ENCODE results near the gene PITPNM2. TPM values are rescaled to one million over a fixed set of nuclear protein-coding genes. Genes with fewer than 3 reads are reported as not detected.

PITPNM2 gene
- total and polyA plus RNA-seq, 2 experiments from 2014 or later = 0.82 to 3.0 TPM

DNA sequence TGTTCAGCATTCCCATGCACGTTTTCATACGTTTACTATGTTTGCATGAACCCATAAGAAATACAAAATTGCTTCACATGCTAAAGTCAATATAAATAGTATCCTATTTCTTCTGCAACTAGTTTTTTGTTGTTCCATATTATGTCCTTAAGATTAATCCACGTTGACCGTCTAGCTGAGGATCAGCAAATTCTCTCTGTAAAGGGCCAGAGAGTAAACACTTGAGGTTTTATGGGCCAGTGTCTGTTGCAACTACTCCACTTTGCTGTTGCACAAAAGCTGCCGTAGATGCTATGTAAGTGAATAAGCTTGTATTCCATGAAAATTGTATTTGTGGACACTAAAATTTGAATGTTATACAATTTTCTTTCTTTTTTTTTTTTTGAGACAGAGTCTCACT lies 21.1 kb upstream of the PITPNM2 start:
- Histone ChIP-seq H3K36me3 (ENCODE audit: insufficient read depth) (peaks cover 13% of the 10 kb centered on the region; the same call in 1 of the 2 replicates), H3F3A (replicated peaks; ENCODE audit: low read depth) (no peaks in the 10 kb centered on the region), H3K27me3 (ENCODE audit: insufficient read depth) (no peaks in the 10 kb centered on the region), H3K27ac (ENCODE audit: low read depth) (no peak overlapping the region), H3K4me2 (no peak overlapping the region), H2AFZ (no peak overlapping the region), H3K4me1 (ENCODE audit: insufficient read depth) (no peaks in the 10 kb centered on the region), H3K79me2 (replicated peaks; ENCODE audit: insufficient read depth) (no peaks in the 10 kb centered on the region), H3K9me2 (ENCODE audit: insufficient read depth) (no peaks in the 10 kb centered on the region), H3K4me3 (no peak overlapping the region), H4K20me1 (replicated peaks; ENCODE audit: insufficient read depth) (peaks cover 7% of the 10 kb centered on the region; the same call in 1 of the 2 replicates)
- Mint-ChIP-seq H3K4me3 (no peak overlapping the region), H3K9me3 (no peaks in the 10 kb centered on the region), H3K27ac (no peak overlapping the region), H3K36me3 (ENCODE audit: low read depth) (peaks cover 25% of the 10 kb centered on the region), H3K4me1 (peaks cover 9% of the 10 kb centered on the region), H3K27me3 (ENCODE audit: insufficient read depth, low read depth, poor library complexity) (no peaks in the 10 kb centered on the region)
- ATAC-seq (no peak), DNase-seq (ENCODE audit: low spot score) (no peak)
- no peak for TF ChIP-seq JUNB (IDR thresholded peaks at IDR 0.05; ENCODE audit: unreplicated experiment)
- TF ChIP-seq, protein P1, sequence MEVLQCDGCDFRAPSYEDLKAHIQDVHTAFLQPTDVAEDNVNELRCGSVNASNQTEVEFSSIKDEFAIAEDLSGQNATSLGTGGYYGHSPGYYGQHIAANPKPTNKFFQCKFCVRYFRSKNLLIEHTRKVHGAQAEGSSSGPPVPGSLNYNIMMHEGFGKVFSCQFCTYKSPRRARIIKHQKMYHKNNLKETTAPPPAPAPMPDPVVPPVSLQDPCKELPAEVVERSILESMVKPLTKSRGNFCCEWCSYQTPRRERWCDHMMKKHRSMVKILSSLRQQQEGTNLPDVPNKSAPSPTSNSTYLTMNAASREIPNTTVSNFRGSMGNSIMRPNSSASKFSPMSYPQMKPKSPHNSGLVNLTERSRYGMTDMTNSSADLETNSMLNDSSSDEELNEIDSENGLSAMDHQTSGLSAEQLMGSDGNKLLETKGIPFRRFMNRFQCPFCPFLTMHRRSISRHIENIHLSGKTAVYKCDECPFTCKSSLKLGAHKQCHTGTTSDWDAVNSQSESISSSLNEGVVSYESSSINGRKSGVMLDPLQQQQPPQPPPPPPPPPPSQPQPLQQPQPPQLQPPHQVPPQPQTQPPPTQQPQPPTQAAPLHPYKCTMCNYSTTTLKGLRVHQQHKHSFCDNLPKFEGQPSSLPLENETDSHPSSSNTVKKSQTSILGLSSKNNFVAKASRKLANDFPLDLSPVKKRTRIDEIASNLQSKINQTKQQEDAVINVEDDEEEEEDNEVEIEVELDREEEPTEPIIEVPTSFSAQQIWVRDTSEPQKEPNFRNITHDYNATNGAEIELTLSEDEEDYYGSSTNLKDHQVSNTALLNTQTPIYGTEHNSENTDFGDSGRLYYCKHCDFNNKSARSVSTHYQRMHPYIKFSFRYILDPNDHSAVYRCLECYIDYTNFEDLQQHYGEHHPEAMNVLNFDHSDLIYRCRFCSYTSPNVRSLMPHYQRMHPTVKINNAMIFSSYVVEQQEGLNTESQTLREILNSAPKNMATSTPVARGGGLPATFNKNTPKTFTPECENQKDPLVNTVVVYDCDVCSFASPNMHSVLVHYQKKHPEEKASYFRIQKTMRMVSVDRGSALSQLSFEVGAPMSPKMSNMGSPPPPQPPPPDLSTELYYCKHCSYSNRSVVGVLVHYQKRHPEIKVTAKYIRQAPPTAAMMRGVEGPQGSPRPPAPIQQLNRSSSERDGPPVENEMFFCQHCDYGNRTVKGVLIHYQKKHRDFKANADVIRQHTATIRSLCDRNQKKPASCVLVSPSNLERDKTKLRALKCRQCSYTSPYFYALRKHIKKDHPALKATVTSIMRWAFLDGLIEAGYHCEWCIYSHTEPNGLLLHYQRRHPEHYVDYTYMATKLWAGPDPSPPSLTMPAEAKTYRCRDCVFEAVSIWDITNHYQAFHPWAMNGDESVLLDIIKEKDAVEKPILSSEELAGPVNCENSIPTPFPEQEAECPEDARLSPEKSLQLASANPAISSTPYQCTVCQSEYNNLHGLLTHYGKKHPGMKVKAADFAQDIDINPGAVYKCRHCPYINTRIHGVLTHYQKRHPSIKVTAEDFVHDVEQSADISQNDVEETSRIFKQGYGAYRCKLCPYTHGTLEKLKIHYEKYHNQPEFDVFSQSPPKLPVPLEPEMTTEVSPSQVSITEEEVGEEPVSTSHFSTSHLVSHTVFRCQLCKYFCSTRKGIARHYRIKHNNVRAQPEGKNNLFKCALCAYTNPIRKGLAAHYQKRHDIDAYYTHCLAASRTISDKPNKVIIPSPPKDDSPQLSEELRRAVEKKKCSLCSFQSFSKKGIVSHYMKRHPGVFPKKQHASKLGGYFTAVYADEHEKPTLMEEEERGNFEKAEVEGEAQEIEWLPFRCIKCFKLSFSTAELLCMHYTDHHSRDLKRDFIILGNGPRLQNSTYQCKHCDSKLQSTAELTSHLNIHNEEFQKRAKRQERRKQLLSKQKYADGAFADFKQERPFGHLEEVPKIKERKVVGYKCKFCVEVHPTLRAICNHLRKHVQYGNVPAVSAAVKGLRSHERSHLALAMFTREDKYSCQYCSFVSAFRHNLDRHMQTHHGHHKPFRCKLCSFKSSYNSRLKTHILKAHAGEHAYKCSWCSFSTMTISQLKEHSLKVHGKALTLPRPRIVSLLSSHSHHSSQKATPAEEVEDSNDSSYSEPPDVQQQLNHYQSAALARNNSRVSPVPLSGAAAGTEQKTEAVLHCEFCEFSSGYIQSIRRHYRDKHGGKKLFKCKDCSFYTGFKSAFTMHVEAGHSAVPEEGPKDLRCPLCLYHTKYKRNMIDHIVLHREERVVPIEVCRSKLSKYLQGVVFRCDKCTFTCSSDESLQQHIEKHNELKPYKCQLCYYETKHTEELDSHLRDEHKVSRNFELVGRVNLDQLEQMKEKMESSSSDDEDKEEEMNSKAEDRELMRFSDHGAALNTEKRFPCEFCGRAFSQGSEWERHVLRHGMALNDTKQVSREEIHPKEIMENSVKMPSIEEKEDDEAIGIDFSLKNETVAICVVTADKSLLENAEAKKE (CRISPR knock-in tag; IDR thresholded peaks at IDR 0.05) = no peak
- TF ChIP-seq, protein P2, sequence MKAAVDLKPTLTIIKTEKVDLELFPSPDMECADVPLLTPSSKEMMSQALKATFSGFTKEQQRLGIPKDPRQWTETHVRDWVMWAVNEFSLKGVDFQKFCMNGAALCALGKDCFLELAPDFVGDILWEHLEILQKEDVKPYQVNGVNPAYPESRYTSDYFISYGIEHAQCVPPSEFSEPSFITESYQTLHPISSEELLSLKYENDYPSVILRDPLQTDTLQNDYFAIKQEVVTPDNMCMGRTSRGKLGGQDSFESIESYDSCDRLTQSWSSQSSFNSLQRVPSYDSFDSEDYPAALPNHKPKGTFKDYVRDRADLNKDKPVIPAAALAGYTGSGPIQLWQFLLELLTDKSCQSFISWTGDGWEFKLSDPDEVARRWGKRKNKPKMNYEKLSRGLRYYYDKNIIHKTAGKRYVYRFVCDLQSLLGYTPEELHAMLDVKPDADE (IDR thresholded peaks at IDR 0.05) = no peak
- TF ChIP-seq POLR2AphosphoS5 (IDR thresholded peaks at IDR 0.05; ENCODE audit: low read depth) = no peak
- TF ChIP-seq, protein P3, sequence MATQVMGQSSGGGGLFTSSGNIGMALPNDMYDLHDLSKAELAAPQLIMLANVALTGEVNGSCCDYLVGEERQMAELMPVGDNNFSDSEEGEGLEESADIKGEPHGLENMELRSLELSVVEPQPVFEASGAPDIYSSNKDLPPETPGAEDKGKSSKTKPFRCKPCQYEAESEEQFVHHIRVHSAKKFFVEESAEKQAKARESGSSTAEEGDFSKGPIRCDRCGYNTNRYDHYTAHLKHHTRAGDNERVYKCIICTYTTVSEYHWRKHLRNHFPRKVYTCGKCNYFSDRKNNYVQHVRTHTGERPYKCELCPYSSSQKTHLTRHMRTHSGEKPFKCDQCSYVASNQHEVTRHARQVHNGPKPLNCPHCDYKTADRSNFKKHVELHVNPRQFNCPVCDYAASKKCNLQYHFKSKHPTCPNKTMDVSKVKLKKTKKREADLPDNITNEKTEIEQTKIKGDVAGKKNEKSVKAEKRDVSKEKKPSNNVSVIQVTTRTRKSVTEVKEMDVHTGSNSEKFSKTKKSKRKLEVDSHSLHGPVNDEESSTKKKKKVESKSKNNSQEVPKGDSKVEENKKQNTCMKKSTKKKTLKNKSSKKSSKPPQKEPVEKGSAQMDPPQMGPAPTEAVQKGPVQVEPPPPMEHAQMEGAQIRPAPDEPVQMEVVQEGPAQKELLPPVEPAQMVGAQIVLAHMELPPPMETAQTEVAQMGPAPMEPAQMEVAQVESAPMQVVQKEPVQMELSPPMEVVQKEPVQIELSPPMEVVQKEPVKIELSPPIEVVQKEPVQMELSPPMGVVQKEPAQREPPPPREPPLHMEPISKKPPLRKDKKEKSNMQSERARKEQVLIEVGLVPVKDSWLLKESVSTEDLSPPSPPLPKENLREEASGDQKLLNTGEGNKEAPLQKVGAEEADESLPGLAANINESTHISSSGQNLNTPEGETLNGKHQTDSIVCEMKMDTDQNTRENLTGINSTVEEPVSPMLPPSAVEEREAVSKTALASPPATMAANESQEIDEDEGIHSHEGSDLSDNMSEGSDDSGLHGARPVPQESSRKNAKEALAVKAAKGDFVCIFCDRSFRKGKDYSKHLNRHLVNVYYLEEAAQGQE (IDR thresholded peaks at IDR 0.05; ENCODE audit: unreplicated experiment) = no peak
- TF ChIP-seq, protein P4, sequence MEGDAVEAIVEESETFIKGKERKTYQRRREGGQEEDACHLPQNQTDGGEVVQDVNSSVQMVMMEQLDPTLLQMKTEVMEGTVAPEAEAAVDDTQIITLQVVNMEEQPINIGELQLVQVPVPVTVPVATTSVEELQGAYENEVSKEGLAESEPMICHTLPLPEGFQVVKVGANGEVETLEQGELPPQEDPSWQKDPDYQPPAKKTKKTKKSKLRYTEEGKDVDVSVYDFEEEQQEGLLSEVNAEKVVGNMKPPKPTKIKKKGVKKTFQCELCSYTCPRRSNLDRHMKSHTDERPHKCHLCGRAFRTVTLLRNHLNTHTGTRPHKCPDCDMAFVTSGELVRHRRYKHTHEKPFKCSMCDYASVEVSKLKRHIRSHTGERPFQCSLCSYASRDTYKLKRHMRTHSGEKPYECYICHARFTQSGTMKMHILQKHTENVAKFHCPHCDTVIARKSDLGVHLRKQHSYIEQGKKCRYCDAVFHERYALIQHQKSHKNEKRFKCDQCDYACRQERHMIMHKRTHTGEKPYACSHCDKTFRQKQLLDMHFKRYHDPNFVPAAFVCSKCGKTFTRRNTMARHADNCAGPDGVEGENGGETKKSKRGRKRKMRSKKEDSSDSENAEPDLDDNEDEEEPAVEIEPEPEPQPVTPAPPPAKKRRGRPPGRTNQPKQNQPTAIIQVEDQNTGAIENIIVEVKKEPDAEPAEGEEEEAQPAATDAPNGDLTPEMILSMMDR (conservative IDR thresholded peaks at IDR 0.05; ENCODE audit: low read depth in 2 of 2) = no peak
- TF ChIP-seq NANOG (IDR thresholded peaks at IDR 0.05; ENCODE audit: borderline replicate concordance) = no peak
- TF ChIP-seq EZH2phosphoT487 (IDR thresholded peaks at IDR 0.05; ENCODE audit: unreplicated experiment) = no peak
- no peak for TF ChIP-seq CREB1 (CRISPR knock-in tag; IDR thresholded peaks at IDR 0.05; ENCODE audit: low read depth)
- no peak for TF ChIP-seq EZH2 (IDR thresholded peaks at IDR 0.05; ENCODE audit: low read depth, unreplicated experiment)
- TF ChIP-seq STAT1 (IDR thresholded peaks at IDR 0.05; ENCODE audit: unreplicated experiment) = no peak
- no peak for TF ChIP-seq ZNF114 (CRISPR knock-in tag; IDR thresholded peaks at IDR 0.05)
- TF ChIP-seq ZNF331 (CRISPR knock-in tag; IDR thresholded peaks at IDR 0.05; ENCODE audit: low read depth) = no peak

All from GM23338 (cell line).